Muscle of leg (tissue), 11 donors: ENCODE data around the gene FOXN3. TPM values are rescaled to one million over a fixed set of nuclear protein-coding genes. Genes with fewer than 3 reads are reported as not detected.
"Not testable (repeated sequence)": the region's sequence is repeated elsewhere in the genome, so short reads cannot be mapped to it uniquely, and the experiment has no call there.

Experiments used
- DNase-seq: peaks from one replicate; pipeline ENCODE4 v3.0.0; 2013
- H3K27ac ChIP-seq: one replicate; pipeline ENCODE4 v1.5.1; 2013; ENCODE audit warnings: mild to moderate bottlenecking, low read length, control low read depth
- H3K27me3 ChIP-seq: one replicate; pipeline ENCODE4 v1.6.1; 2013; ENCODE audit warnings: low read length; ENCODE audit not compliant: control insufficient read depth, insufficient read depth
- H3K36me3 ChIP-seq: one replicate; pipeline ENCODE4 v1.6.1; 2013; ENCODE audit warnings: low read length; ENCODE audit not compliant: control insufficient read depth, insufficient read depth
- H3K4me1 ChIP-seq: one replicate; pipeline ENCODE4 v1.6.1; 2013; ENCODE audit warnings: low read length; ENCODE audit not compliant: control insufficient read depth, insufficient read depth
- H3K4me3 ChIP-seq: one replicate; pipeline ENCODE4 v1.5.1; 2013; ENCODE audit warnings: low read length, control low read depth
- H3K9me3 ChIP-seq: replicated peaks from 2 replicates; pipeline ENCODE4 v1.6.1; 2013; ENCODE audit warnings: low read depth, low read length; ENCODE audit not compliant: control insufficient read depth
- WGBS: methylation state at CpG from one replicate; pipeline ENCODE4 v1.1.5; 2013; ENCODE audit warnings: missing lambda C conversion rate; ENCODE audit not compliant: insufficient coverage; 5-methylcytosine and 5-hydroxymethylcytosine counted together
- polyA plus RNA-seq, 8 donors: library from polyadenylated mRNA; unstranded; fragments of 120-200 nt; gene quantifications; one replicate each; pipeline versions ENCODE4 v1.2.1 to v1.2.3, GENCODE V29; 2013; ENCODE audit warnings: inconsistent platforms in 1 of 8, low replicate concordance in 1 of 8; ENCODE audit not compliant: insufficient read length in 8 of 8, insufficient read depth in 1 of 8
- total RNA-seq: library from RNA; stranded (reverse); fragments of 120-200 nt; gene quantifications from one replicate; pipeline ENCODE4 v1.2.4, GENCODE V29; 2013

The FOXN3 gene
- total and polyA plus RNA-seq, 9 donors, result 43.4 to 79.2 (median 64.0) TPM

- WGBS, result 89% methylated on average over 4 of the region's 10 CpGs
- H3K4me3 ChIP-seq, result no peak overlapping the region
These were observed 288.6 kb downstream of the FOXN3 start for GRCh38 chr14:89128311-89129026.

DNA sequence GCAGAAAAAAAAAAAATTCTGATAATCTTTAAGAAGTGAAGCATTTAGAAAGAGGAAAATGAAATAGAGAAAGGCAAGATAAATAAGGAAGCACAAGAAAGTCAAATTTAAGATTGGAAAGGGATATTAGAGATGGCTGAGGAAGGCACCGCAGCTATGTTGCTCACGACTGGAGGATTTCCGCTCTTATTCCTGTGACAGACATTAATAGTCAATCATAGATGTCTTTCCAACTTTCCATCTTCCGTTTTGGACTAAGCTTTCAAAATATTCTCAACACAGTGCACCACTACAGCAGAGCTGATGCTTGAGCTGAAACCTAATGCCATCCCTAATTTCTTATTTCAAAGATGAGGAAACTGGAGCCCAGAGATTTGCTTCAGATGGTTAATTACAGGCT is 290.6 kb downstream of the FOXN3 start:
- Histone ChIP-seq H3K9me3 (no peaks in the 10 kb centered on the region), H3K27ac (no peak overlapping the region), H3K36me3 (no peaks in the 10 kb centered on the region), H3K27me3 (no peaks in the 10 kb centered on the region), H3K4me1 (no peaks in the 10 kb centered on the region), H3K4me3 (no peak overlapping the region)
- DNase-seq, result peak; percentile 46
- WGBS, result 40% methylated on average over 4 of the region's 4 CpGs

More at GRCh38 chr14:89128311-89129026, 288.6 kb downstream of the FOXN3 start:
- no peak for DNase-seq
- no peaks in the 10 kb centered on the region for H3K36me3 ChIP-seq
- H3K4me1 ChIP-seq, result no peaks in the 10 kb centered on the region
- H3K9me3 ChIP-seq, result no peaks in the 10 kb centered on the region
- no peaks in the 10 kb centered on the region for H3K27me3 ChIP-seq
- no peak overlapping the region for H3K27ac ChIP-seq

DNA sequence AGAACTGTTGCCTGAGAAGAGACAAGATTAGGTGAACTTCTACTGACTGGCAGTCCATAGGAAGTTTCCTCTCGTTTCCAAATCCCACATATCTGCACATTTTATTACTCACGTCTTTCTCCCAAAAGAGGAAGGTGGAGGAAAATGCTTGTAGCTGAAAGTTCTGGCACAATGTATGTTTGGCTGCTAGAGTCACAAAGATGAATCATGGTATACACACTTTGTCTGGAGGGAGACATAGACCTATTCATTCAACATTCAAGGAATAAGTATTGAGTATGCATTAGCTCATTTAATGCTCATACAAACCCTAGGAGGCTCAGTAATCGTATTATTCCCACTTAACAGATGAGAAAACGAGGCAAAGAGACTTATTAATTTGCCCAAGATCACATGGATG is 291.8 kb downstream of the FOXN3 start:
- no peak overlapping the region for H3K4me3 ChIP-seq
- no peaks in the 10 kb centered on the region for H3K27me3 ChIP-seq
- no peaks in the 10 kb centered on the region for H3K36me3 ChIP-seq
- H3K27ac ChIP-seq, result no peak overlapping the region
- no CpG with 5 or more reads among the region's 4 CpGs for WGBS
- no peaks in the 10 kb centered on the region for H3K9me3 ChIP-seq
- no peaks in the 10 kb centered on the region for H3K4me1 ChIP-seq
- peak; percentile 31 for DNase-seq

DNA sequence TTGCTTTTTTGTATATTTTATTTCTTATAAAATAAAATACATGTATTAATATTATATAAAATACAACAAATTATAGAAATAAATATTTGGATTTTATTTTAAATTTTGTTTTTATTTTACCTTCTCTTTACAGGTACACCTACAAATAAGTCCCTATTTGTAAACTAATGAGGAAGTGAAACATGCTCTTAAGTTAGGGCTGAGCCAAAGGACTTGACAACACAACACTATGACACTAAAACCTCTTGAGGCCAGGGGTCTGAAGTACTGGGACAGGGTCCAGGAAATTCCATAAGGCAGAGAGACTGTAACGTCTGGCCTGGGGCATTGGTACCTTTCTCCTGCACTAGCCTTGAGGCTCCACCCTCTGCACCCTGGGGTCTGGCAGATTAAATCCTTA is 293.2 kb downstream of the FOXN3 start:
- H3K27ac ChIP-seq, result no peak overlapping the region

GRCh38 chr14:89123215-89123614 is 293.8 kb downstream of the FOXN3 start:
- no peaks in the 10 kb centered on the region for H3K4me1 ChIP-seq
- no peak overlapping the region for H3K27ac ChIP-seq
- DNase-seq, result no peak
- H3K27me3 ChIP-seq, result no peaks in the 10 kb centered on the region
- no peaks in the 10 kb centered on the region for H3K36me3 ChIP-seq
- 94% methylated on average over 9 of the region's 10 CpGs for WGBS
- H3K4me3 ChIP-seq, result no peak overlapping the region
- H3K9me3 ChIP-seq, result peaks cover 4% of the 10 kb centered on the region

More for the DNA sequence above, 293.2 kb downstream of the FOXN3 start:
- Histone ChIP-seq H3K36me3 (no peaks in the 10 kb centered on the region), H3K9me3 (peaks cover 4% of the 10 kb centered on the region), H3K27me3 (no peaks in the 10 kb centered on the region), H3K4me3 (no peak overlapping the region), H3K4me1 (no peaks in the 10 kb centered on the region)
- no peak for DNase-seq
- no CpG with 5 or more reads among the region's 1 CpG for WGBS

GRCh38 chr14:89121968-89122620 is 294.9 kb downstream of the FOXN3 start:
- no peaks in the 10 kb centered on the region for H3K27me3 ChIP-seq
- no peaks in the 10 kb centered on the region for H3K4me1 ChIP-seq
- H3K9me3 ChIP-seq, result peaks cover 4% of the 10 kb centered on the region
- no peak overlapping the region for H3K4me3 ChIP-seq
- DNase-seq, result no peak
- no peaks in the 10 kb centered on the region for H3K36me3 ChIP-seq
- no CpG with 5 or more reads among the region's 4 CpGs for WGBS
- no peak overlapping the region for H3K27ac ChIP-seq

DNA sequence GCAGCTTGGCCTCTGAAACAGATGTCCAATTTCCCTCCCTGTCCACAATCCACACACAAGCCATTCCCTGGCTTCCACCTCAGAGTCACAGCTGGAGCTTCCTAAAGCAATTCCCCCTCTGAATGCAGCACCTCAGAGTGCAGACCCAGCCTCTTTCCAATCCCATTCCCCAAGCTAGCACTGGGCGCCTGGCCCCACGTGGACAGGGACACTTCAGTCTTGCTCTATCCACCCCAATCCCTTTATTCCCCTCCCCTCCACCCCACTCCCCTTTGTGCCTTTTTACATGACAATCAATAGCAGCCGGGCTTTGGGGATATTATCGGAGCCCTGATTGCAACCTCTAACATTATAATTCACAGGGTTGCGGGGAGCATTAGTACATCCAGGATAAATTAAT is 300.0 kb downstream of the FOXN3 start:
- H3K4me3 ChIP-seq, result no peak overlapping the region
- peak; percentile 32 for DNase-seq
- H3K27me3 ChIP-seq, result no peaks in the 10 kb centered on the region
- H3K36me3 ChIP-seq, result no peaks in the 10 kb centered on the region
- no peak overlapping the region for H3K27ac ChIP-seq
- H3K9me3 ChIP-seq, result peaks cover 4% of the 10 kb centered on the region
- WGBS, result 50% methylated on average over 2 of the region's 5 CpGs
- peaks cover 4% of the 10 kb centered on the region for H3K4me1 ChIP-seq

- Histone ChIP-seq H3K4me3 (no peak overlapping the region), H3K9me3 (no peaks in the 10 kb centered on the region), H3K27ac (no peak overlapping the region), H3K4me1 (peaks cover 4% of the 10 kb centered on the region), H3K36me3 (no peaks in the 10 kb centered on the region), H3K27me3 (no peaks in the 10 kb centered on the region)
- no peak for DNase-seq
These were observed 302.9 kb downstream of the FOXN3 start for GRCh38 chr14:89114109-89114508.

GRCh38 chr14:89112720-89113119 is 304.3 kb downstream of the FOXN3 start:
- no peak overlapping the region for H3K4me3 ChIP-seq
- H3K4me1 ChIP-seq, result peaks cover 4% of the 10 kb centered on the region
- no peaks in the 10 kb centered on the region for H3K9me3 ChIP-seq
- no peaks in the 10 kb centered on the region for H3K27me3 ChIP-seq
- no peaks in the 10 kb centered on the region for H3K36me3 ChIP-seq
- 97% methylated on average over 7 of the region's 18 CpGs for WGBS
- no peak for DNase-seq
- no peak overlapping the region for H3K27ac ChIP-seq

- H3K4me3 ChIP-seq, DNase-seq, H3K27me3 ChIP-seq, H3K9me3 ChIP-seq, H3K4me1 ChIP-seq, H3K27ac ChIP-seq, H3K36me3 ChIP-seq: not testable (repeated sequence)
- WGBS, result 78% methylated on average over 13 of the region's 25 CpGs
These were observed 305.1 kb downstream of the FOXN3 start for GRCh38 chr14:89111766-89112543.
